PC-3 (cell line): ENCODE data around the gene FGF4.

Source experiments
- CTCF ChIP-seq: fragments of 300-600 bp; sonication (generic); conservative IDR thresholded peaks from 2 replicates; pipeline ENCODE4 v1.5.1; 2017; ENCODE audit warnings: antibody characterized with exemption, low read depth, mild to moderate bottlenecking, low read length
- EZH2 ChIP-seq: fragments of 300-600 bp; sonication (generic); IDR thresholded peaks from one replicate; pipeline ENCODE4 v1.6.1; 2017; ENCODE audit warnings: antibody characterized with exemption, mild to moderate bottlenecking, low read length; ENCODE audit not compliant: unreplicated experiment
- EZH2phosphoT487 ChIP-seq: fragments of 300-600 bp; sonication (generic); IDR thresholded peaks from 2 replicates; pipeline ENCODE4 v1.6.1; 2018; ENCODE audit warnings: mild to moderate bottlenecking, antibody characterized with exemption, low read length, borderline replicate concordance

- TF ChIP-seq CTCF, result no peak
- TF ChIP-seq EZH2, result no peak
- no peak for TF ChIP-seq EZH2phosphoT487
Measured at GRCh38 chr11:69727266-69727665, 47.9 kb downstream of the FGF4 start.
